Choroid plexus epithelial cell (primary cell): ENCODE measurements around the gene PCDH17.

Experiments
- DNase-seq: peaks from one replicate; pipeline ENCODE4 v3.0.0-alpha.2; 2010; ENCODE audit warnings: low read depth
- H3K4me3 ChIP-seq: 2 replicates; pipeline ENCODE4 v1.5.1; 2011; ENCODE audit warnings: low read depth, mild to moderate bottlenecking, control low read depth, low read length, moderate library complexity
- TF ChIP-seq, protein P1 (sequence below): conservative IDR thresholded peaks from 2 replicates; pipeline ENCODE4 v1.5.1; 2011; ENCODE audit warnings: low read depth, mild to moderate bottlenecking, control low read depth, inconsistent platforms, low read length, moderate library complexity

PCDH17 gene

DNA sequence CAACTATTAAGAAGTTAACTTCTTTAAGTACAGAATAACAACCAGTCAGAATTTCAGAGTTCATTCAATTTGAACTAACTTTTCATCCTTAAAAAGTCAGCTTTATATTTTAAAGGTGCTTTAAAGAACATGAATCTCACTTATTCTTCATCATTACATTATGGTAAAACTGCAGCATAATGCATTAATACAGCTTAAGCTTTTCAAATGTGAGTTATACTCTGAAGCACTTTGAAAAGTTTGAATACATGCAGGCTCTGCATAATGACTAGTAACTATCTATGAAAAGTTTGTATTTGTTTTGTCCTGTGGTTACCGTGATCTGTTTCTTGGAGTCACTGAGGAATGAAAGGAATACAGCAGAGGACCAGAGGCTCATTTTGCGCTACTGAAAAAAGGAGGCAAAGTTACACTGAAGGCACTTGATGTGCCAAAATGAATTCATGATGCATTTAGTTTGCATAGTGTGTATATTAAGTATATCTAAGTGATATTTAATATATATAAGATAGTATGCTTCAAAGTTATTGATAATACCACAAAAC is 4.1 kb downstream of the PCDH17 start:
- no peak overlapping the region for H3K4me3 ChIP-seq
- TF ChIP-seq, protein P1, sequence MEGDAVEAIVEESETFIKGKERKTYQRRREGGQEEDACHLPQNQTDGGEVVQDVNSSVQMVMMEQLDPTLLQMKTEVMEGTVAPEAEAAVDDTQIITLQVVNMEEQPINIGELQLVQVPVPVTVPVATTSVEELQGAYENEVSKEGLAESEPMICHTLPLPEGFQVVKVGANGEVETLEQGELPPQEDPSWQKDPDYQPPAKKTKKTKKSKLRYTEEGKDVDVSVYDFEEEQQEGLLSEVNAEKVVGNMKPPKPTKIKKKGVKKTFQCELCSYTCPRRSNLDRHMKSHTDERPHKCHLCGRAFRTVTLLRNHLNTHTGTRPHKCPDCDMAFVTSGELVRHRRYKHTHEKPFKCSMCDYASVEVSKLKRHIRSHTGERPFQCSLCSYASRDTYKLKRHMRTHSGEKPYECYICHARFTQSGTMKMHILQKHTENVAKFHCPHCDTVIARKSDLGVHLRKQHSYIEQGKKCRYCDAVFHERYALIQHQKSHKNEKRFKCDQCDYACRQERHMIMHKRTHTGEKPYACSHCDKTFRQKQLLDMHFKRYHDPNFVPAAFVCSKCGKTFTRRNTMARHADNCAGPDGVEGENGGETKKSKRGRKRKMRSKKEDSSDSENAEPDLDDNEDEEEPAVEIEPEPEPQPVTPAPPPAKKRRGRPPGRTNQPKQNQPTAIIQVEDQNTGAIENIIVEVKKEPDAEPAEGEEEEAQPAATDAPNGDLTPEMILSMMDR: no peak
- no peak for DNase-seq

GRCh38 chr13:57636816-57637215 is 5.3 kb downstream of the PCDH17 start:
- no peak overlapping the region for H3K4me3 ChIP-seq
- DNase-seq: no peak
- TF ChIP-seq, protein P1: no peak

DNA sequence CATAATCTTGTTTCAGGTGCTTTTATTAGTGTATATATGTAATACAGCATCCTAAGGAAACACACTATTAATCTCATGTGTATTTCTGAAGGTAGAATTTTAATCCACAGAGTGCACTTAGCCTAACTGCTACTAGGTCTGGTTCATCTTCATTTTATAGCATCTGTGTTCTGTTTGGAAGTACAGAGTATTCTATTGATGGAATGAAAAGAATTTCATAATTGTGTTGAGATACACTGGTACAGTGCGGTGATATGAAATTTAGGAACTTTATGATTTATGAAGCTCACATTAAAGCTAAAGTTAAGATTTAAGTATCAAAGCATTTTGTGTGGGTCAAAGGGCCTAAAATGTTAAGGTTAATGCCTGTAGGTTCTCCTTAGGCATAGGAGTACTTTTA is 6.0 kb downstream of the PCDH17 start:
- H3K4me3 ChIP-seq: no peak overlapping the region
- DNase-seq: no peak
- TF ChIP-seq, protein P1: no peak

DNA sequence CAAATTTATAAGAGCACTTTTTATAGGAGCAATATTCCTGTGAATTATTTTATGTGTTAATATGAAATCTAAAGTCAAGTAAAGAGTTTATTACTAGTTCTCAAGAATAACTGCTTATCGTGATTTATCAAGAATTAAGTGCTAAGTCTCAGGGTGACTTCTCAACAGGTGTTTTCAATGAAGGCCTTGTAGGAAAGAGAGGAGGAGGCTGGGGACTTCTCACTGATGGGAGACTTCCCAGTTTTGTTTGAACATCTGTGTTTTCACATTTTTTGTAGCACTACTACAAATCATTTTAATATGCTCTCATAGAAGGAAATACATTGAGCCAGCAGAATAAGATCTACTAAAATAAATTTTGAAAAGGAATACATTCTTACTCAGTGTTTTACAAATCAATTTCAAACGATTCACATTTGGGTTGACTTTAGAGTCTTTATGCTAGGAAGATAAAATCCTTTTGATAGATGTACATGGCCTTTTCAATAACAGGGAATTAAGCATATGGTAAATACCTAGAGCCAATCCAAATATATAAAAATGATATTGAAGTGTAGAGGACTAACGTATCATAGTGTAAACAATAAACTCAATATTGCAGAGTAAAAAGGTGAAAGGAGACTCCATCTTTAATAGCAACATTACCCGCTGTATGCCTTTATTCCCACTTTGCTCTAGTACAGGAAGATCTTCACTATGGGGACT is 6.8 kb downstream of the PCDH17 start:
- TF ChIP-seq, protein P1: no peak

DNA sequence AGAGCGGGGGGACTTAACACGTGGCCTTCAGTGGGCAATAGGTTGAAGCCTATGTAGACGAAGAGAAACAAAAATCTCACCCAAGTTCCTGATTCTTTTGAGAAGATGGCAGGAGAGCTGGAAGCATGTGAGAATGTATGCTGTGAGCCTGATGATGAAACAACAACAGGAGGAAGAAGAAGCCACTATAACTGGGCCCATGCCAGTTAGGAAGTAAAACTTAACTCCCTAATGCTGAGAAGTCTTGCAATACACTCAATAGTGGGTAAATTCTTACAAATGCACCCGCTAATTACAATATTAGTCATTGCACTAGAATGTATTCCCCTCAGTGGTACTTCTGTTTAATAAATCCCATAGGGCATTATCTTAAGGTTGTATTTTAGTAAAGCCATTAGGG is 9.1 kb downstream of the PCDH17 start:
- H3K4me3 ChIP-seq: no peak overlapping the region
- TF ChIP-seq, protein P1: no peak
- DNase-seq: no peak

More for the DNA sequence above, 6.8 kb downstream of the PCDH17 start:
- H3K4me3 ChIP-seq: no peak overlapping the region
- no peak for DNase-seq

DNA sequence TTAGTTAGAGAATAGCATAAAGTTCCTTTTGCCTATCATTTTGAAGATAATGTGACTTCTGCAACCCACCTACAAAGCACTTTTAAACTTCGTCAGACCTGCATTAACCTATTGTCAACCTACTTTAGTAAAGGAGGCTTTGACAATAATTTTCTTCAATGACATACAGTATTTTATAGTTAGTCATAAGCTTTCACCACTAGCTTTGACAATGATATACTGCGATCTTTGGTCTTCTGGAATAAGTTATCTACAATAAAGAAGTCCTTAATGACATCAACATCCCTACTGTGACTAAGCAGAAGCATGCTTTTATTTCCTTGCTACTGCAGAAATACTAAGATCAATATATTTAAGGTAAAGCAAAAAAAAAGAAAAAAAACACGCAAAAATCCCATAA is 9.5 kb downstream of the PCDH17 start:
- TF ChIP-seq, protein P1: no peak
- DNase-seq: no peak
- no peak overlapping the region for H3K4me3 ChIP-seq

DNA sequence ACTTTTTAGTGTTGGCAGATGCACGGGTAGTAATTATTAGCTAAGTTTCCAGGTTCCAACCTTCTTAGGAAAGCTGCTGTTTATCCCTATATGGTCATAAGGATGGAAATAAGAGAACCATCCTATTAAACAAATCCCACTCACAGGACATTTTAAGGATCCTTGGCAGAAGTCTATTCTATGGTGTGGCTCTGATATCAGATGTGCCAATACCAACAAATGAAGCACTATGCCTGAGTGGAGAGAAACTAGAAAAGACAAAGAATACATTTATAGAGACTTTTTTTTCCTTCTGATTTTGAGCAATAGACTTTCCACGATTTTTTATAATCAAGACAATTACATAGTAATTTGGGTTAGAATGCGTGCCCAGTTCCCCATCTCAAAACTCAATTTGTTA is 12.6 kb downstream of the PCDH17 start:
- no peak for DNase-seq
- no peak overlapping the region for H3K4me3 ChIP-seq
- TF ChIP-seq, protein P1: no peak
